K562 (cell line): ENCODE results near the gene HAPSTR1. TPM values are rescaled to one million over a fixed set of nuclear protein-coding genes. Genes with fewer than 3 reads are reported as not detected.

ENCODE experiments used
- BRD4 ChIP-seq: fragments of 200-600 bp; sonication (generic); IDR thresholded peaks from 2 replicates; pipeline ENCODE4 v1.6.1; 2017; ENCODE audit warnings: inconsistent platforms
- CBFA2T3 ChIP-seq: fragments of 450-650 bp; IDR thresholded peaks from 2 replicates; pipeline ENCODE4 v1.6.1; 2017
- CEBPG ChIP-seq, 3 experiments: fragments of 200-800 bp in 1 of 3; sonication (Bioruptor generic) in 1 of 3; sonication (generic) in 1 of 3; formaldehyde crosslinking in 1 of 3; IDR thresholded peaks in 2 of 3; conservative IDR thresholded peaks in 1 of 3; 2 replicates each; pipeline versions ENCODE4 v1.6.1 to v1.8.0; 2016 to 2022; ENCODE audit warnings: missing compliant biosample characterization in 2 of 3, missing genetic modification characterization in 2 of 3, mild to moderate bottlenecking in 1 of 3, missing genetic modification reagents in 1 of 3
- DDX20 ChIP-seq: fragments of 450-650 bp; IDR thresholded peaks from 2 replicates; pipeline ENCODE4 v1.6.1; 2016; ENCODE audit warnings: missing genetic modification characterization, low read depth, mild to moderate bottlenecking, missing compliant biosample characterization, moderate library complexity
- ILK ChIP-seq: fragments of 450-650 bp; IDR thresholded peaks from 2 replicates; pipeline ENCODE4 v1.6.1; 2016; ENCODE audit warnings: missing genetic modification characterization, low read depth, mild to moderate bottlenecking, missing compliant biosample characterization, moderate library complexity, borderline replicate concordance
- POLR2A ChIP-seq: fragments of 450-650 bp; conservative IDR thresholded peaks from 2 replicates; pipeline ENCODE4 v1.6.1; 2016
- RBM22 ChIP-seq: fragments of 200-400 bp; formaldehyde crosslinking; IDR thresholded peaks from 2 replicates; pipeline ENCODE4 v1.6.1; 2018; ENCODE audit warnings: low read length, low read depth; ENCODE audit not compliant: poor library complexity, severe bottlenecking
- RREB1 ChIP-seq: fragments of 250-450 bp; sonication (Bioruptor Pico); IDR thresholded peaks from 2 replicates; pipeline ENCODE4 v1.4.0; 2020
- TEAD4 ChIP-seq, 2 experiments: sonication (generic) in 1 of 2; formaldehyde crosslinking in 1 of 2; IDR thresholded peaks; 2 replicates each; pipeline versions ENCODE4 v1.6.1 to v1.8.0; 2012 to 2022; ENCODE audit warnings: borderline replicate concordance in 1 of 2, inconsistent platforms in 1 of 2, low read length in 1 of 2, mild to moderate bottlenecking in 1 of 2, missing genetic modification reagents in 1 of 2
- THRB ChIP-seq: fragments of 450-650 bp; formaldehyde crosslinking; conservative IDR thresholded peaks from 2 replicates; pipeline ENCODE4 v1.4.0; 2022; ENCODE audit warnings: mild to moderate bottlenecking, missing genetic modification characterization
- polyA plus RNA-seq, 8 experiments: library from polyadenylated mRNA; depleted of rRNA in 4 of 8; stranded (reverse) in 5 of 8; unstranded in 3 of 8; fragments of >200 nt; fragmentation: Nextera tagmentation in 2 of 8; fragmentation: Illumina TruSeq in 1 of 8; extraction: Ambion mirVana in 2 of 8; extraction: Trizol in 1 of 8; gene quantifications; 2 replicates each; pipeline versions ENCODE4 v1.2.1 to v1.2.3, GENCODE V29; 2011 to 2014; ENCODE audit warnings: inconsistent platforms in 1 of 8, missing spikeins in 1 of 8
- total RNA-seq, 7 experiments: library from RNA; depleted of rRNA in 6 of 7; stranded (reverse); fragments of >200 nt in 6 of 7; fragmentation: Illumina TruSeq in 2 of 7; extraction: Trizol in 2 of 7; gene quantifications; 2 replicates each; pipeline versions ENCODE4 v1.2.1 to v1.2.3, GENCODE V29; 2011 to 2021; ENCODE audit warnings: low replicate concordance in 1 of 7

HAPSTR1 gene
- total and polyA plus RNA-seq, 9 of the 15 experiments (the other 6 are each of a cell fraction or from before 2014, with no cell fraction given) = 10.8 to 67.9 (median 36.5) TPM

GRCh38 chr16:9112166-9112843 lies 20.9 kb downstream of the HAPSTR1 start (continued):
- TF ChIP-seq TEAD4 (IDR thresholded peaks at IDR 0.05; ENCODE audit: low read length) (no peak), TEAD4 (CRISPR knock-in tag; IDR thresholded peaks at IDR 0.05; ENCODE audit: borderline replicate concordance) (no peak), RBM22 (no peak), CBFA2T3 (no peak), RREB1 (CRISPR knock-in tag) (no peak), ILK (no peak), CEBPG (CRISPR knock-in tag; IDR thresholded peaks at IDR 0.05) (no peak), CEBPG (tag; conservative IDR thresholded peaks at IDR 0.05 in 1 of 2, IDR thresholded peaks at IDR 0.05 in 1 of 2) (peak in 1 of 2 experiments; percentile 25; a peak in 1 of 4 replicates), POLR2A (peak; percentile 63), BRD4 (no peak), DDX20 (tag) (no peak), THRB (CRISPR knock-in tag) (no peak)
- TF ChIP-seq, all 486 proteins: peak for 5
